GM19324 (cell line): Measurements from ENCODE around the gene NR1I3.
"Not testable (repeated sequence)": the region's sequence is repeated elsewhere in the genome, so short reads cannot be mapped to it uniquely, and the experiment has no call there.

ENCODE experiments used
- ATAC-seq: cut with Tn5 transposase; IDR thresholded peaks from one replicate; pipeline ENCODE4 v1.9.1; 2021; ENCODE audit warnings: mild to moderate bottlenecking, moderate library complexity; ENCODE audit not compliant: unreplicated experiment, low FRiP score

Gene NR1I3, protein sequence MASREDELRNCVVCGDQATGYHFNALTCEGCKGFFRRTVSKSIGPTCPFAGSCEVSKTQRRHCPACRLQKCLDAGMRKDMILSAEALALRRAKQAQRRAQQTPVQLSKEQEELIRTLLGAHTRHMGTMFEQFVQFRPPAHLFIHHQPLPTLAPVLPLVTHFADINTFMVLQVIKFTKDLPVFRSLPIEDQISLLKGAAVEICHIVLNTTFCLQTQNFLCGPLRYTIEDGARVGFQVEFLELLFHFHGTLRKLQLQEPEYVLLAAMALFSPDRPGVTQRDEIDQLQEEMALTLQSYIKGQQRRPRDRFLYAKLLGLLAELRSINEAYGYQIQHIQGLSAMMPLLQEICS

DNA sequence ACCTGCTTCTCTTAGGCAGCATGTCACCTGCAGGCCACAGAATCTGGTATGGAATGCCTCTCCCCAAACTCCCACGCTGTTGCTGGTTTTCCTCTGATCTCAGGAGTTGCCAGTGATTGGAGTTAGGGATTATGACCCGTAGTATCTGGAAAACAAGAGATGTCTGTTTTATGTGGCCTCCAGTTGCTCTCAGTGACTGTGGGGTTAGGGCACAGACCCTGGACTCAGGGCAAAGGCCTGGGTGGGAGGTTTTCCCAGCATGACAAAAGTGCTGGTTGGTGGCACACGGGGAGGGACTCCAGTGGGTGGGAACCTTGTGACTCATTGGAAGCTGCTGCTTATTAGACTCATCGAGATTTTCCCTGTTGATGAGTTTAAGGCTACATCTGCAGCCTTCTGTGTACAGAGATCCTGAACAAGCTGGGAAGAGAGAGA, at the start of gene NR1I3:
NR1I3 (minus strand) TSS at position 165 of the 435 bp plus-strand sequence. CDS start 1,638 bp downstream, outside the sequence.
- ATAC-seq = no peak

DNA sequence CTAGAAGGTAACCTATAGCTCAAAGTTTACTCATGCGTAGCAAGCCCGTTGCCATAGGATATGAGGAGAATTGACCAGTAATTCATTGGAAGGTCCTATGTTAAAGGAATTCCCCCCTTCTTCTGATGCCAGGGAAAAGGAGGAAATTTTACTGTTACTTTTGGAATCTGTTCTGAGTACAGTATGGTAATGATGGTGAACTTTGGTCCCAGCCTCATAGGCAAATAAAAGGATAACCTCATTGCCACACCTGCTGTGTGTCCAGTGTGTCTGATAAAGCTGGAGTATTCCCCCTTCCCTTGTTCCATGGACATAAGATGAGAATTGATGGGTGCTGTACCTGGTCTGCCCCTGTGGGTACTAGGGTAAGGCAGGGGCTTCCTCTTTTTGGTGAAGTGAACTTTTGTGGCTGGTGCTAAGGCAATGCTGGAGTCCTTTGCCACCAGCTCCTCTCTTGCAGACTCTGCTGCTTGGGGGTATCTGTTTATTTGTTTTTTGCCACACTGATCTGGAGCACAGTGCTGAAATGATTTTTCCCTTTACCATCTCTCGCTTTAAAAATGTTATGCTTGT, 49.6 kb upstream of the NR1I3 start:
- no peak for ATAC-seq

DNA sequence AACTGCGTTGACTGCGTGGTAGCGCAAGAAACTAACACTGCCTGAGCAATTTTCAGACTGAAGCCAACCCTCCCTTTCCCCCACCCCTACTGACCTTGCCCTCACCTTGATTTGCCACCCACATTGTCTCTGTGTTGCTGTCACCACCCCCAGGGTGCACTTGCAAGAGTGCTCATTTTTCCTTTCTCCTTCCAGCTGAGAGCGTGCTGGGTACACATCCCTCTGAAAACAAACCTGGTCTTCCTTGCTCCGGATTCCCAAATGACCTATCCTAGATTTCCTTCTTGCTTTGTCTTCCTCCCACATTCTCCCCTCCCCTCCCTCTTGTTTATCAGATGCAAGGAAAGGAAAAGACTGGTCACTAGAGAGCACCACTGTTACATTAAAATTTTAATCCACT, 47.5 kb upstream of the NR1I3 start:
- no peak for ATAC-seq

DNA sequence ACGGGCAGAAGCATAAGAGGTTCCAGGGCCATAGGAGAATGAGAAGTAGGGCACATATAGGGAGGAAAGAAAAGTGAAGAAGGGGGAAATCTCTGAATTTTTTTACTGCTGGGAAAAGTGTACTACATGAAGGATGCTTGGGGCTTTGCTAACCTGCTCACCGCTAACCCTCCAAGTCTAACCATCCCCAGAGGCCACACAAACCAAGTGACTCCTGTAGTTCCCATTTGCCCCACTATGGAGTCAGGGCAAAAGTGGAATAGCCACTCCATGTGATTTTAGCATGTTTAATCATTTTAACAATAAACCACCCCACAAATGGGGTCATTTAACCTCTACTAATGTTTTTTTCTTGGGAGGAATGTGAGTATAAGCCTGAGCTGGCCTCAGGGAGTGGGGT, 47.1 kb upstream of the NR1I3 start:
- ATAC-seq = no peak

DNA sequence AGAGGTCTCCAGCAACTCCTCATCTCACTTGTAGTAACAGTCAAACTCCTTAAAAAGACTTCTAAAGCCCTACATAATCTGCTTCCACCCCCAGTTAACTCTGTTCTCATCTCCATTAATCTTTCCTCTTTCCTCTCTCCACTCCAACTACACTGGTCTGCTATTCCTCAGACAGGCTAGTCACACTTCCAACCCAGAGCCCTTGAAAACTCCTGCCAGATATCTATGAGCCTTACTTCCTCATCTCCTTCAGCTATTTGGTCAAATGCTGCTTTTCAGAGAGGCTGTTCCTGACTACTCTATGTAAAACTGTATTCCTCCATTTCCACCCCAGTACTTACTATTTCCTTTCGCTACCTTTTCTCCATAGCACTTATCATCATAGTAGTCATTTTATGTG, 45.0 kb upstream of the NR1I3 start:
- no peak for ATAC-seq

DNA sequence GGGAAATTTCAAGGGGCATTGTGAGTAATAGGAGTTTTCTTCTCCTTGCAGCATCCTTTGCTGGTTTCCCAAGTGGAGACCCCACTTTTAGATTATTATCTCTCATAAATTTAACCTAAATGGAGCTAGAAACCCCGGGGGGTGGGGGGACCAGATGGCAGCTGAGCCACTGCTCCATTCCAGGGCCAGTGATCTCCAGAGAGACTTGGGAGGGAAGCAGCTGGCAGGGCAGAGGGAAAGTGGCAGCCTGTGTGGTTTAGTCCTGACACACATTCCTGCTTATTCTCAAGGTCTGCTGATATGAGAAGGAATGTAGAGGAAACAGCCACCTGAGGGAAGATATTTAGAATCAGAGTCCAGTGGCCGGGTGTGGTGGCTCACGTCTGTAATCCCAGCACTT, 36.9 kb upstream of the NR1I3 start:
- ATAC-seq = no peak

DNA sequence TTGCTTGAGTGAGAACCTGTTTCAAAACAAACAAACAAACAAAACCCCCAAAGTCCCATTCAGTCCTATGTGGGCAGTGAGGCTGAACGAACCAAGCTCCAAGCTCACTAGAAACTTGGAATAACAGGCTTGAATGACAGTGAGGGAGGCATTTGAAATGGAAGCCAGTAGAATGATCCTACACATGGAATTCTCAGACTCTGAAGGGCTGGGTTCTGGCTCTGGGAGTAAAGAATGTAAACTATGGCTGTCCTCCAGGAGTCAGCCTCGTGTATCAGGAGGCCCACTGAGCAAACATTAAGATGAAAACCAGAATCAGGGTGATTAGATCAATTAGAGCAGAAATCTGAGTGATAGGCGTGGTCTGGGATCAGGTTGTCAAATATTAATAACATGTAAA, 35.4 kb upstream of the NR1I3 start:
- ATAC-seq = no peak

DNA sequence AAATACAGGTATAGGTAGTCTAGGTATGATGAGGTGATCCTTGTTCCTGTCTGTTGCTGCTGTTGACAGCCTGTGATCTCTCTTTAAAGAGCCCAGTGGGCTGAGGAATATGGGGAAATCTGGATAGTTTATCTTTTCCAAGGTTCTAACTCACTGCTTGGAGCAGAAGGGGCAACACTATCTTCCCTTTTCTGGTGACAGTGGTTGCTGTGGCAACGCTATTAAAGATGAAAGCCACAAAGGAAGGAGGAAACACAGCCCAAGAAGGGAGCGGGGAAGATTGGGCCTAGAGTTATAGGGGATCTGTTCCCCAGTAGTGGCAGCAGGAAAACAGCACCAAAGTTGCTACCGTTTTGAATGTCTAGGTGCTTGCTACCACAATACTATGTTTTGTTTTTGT, 29.3 kb upstream of the NR1I3 start:
- ATAC-seq = no peak

DNA sequence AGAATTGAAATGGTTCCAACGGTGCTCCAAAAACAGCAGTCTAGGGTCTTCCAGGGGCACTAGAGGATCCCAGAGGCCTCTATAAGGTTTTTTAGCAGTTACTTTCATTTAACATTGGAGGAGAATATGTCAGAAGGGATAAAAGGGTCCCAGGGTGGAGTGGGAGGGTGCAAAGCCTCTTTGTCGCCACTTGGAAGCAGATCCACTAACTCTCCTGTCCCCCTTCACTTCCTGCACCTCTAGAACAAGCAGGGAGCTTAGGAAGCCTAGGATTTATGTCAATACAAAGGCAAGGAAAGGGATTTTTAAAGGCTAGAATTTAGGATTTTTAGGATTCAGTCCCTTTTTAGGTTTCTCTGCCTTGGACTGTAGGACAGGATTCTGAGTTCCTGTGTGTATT, 28.8 kb upstream of the NR1I3 start:
- no peak for ATAC-seq

DNA sequence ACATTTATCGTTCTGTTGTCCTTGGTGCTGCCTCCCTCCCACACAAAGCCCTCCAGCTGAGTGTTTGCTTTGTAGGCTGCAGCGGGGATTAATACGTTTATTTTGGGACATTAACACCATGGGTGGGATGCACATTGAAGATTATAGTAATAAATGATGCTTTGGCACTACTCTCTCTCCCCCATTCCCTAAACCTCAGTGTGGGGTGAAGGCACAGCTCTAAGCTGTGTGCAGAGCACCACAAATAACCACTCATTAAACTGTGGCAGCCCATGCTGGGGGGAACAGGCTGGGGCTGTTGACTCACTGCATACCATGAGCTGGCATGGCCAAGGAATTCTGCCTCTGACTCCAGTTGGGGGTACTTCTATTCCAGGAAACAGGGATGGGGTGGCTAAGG, 28.2 kb upstream of the NR1I3 start:
- no peak for ATAC-seq

DNA sequence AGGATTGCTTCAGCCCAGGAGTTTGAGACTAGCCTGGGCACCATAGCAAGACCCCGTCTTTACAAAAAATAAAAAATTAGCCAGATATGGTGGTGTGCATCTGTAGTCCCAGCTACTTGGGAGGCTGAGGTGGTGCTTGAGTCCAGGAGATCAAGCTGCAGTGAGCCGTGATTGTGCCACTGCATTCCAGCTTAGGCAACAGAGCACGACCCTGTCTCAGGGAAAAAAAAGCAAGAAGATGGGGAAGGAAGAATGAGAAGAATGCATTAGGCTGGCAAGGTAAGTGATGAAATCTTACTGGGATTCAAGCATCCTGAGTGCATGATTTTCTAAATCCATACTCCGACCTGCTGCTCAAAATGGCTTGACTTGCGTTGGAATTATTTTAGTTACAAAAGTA, 27.3 kb upstream of the NR1I3 start:
- no peak for ATAC-seq

DNA sequence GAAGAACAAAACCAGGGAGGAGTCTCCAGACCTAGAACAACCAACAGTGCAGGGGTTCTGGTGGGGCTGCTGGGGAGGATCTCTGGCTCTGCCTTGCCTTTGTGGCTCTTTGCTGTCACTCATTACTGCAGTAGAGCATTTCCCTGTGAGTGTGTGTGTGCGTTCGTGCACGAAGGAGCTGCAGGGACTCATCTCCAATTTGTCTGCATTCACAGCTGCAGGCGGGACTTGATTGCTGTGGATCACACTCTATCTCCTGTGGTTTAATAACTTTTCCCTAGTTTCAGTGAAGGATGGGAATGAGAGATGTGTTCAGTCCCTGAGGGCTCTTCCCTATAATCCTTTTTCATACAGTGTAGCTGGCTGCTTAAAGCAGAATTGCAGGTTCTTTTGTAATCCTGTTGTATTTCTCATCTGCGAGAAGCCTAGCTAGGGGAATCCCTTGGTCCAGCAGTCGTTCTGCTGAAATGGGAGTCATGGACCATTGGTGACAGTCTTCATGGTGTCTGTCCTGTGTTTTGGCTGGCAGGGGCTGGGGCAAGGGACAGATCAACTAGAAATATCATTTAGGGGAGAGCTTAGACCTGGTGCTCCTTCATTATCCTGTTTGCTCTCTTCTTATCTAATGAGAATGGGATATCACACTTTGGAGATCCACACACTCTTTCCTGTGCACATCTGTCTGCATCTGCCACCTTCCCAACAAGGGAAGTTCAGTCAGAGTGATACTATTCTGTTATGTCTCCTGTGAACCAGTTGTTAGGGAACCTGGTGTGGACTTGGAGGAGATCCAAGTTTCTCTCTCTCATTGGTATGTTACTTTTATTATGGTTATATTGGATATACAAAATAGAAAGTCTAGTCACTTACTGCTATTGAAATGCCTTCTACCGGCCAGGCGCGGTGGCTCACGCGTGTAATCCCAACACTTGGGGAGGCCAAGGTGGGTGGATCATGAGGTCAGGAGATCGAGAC, 23.5 kb upstream of the NR1I3 start:
- no peak for ATAC-seq

DNA sequence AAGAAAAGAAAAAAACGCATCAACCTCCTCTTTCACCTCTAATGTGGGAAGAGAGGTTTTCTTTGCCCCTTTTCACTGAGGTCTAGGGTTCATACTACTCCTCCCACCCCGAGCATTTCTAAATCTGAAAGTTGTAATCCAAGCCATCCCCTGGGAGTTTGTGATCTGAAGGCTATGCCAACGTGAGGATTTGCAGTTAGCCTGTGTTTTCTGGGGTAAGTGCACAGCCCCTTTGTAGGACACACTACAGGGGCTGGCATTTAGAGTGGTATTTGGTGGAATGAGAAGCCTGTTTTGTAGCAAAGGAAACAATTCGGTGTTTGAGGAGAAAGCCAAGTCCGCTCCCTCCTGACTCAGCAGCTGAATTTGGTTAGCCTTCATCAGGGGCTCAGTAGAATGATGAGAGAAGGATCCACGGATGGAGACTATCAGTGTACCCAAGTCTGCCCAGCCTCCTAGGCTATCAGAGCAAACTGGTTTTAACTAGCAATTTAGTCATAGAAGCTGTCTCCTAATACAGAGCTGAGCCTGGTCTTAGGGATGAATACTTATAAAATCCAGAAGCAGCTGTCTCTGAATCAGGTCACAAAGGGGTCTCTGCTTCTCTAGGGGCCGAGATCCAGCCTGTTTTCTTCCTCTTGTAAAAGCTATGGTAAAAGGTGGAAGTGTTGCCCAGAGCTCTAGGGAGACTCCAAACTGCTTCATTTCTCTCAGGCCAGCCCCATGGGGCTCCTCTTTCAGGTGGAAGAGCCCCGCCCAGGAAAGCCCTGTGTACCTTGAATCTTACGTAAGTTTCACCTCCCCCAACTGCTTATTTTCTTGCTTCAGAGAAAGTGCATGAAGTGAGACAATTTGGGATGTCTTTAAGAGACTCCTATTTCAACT, 22.6 kb upstream of the NR1I3 start:
- ATAC-seq = no peak

DNA sequence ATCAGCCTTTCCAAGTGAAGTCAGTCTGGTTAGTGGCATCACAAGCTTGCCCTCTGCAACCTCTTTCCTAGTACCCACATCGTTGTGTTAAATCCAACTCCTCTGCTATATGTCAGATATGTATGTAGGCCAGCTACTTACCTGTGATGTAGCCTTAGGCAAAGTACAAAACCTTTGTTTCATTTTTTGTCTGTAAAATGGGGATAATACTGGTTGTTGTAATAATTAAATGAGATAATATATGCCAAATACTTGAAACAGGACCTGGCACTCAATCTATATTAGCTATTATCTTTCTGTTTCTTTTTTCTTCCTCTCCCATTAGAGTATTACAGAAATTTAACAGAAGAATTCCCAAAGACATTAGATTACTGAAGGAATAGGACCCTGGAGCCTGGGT, 21.8 kb upstream of the NR1I3 start:
- ATAC-seq = no peak

DNA sequence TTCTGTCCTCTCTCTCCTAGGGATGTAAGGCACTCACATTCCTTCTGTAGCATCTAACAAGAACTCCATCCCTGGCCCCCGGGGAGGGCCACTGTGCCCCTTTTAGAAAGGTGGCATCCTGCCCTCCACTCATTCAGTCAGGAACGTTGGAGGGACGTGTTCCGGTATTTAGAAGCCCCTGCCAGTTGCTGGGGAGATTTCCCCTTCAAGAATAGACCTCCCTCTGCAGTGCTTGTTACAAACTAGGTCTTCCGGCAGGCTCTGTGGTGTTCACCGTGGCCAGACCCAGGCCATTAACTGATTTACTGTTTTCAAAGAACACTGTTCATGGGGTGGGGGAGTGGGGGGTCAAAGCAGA, 21.3 kb upstream of the NR1I3 start:
- no peak for ATAC-seq

DNA sequence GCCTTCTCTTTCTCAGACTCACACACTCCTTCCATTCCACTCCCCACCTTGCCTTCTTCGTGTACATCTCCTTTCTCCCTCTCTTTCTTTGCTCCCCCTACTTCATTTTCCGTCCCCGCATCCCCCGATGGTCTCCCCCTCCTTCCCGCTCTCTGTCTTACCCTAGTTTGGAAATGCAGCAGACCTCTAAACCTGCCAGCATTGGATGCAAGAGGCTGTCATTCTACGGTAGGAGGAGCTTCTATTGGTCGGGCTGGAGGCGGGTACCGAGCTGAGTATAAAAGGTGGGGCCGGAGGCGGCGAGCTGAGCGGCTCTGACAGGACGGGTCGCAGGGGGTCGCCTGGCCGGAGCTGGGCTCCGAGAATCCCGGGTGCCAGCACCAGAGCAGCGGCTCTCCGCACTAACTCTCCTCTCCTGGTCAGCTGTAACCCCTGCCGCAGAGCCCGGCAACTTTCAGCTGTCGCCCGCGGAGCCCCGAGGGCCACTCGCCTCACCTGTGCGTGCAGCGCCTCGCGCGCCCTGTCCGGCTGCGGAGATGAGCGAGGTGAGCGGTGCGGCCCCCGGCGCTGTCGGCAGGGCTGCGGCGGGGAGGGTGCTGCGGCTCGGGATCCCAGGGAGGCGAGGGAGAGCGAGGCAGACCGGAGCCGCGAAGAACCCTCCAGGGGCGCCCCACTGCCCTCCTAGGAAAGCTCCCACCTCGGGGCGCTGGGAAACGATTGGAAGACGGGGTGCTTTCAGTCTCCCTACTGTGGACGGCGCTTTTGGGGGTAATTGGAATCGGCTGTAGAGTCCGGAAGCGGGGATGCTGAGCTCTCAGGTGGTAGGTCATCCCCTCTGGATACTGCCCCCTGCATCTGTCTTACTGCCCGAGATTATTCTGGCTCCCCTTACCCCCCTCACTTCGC, 20.7 kb upstream of the NR1I3 start, which contains the start of gene PCP4L1:
PCP4L1 (plus strand) TSS at position 307 of the 906 bp plus-strand sequence; CDS start at position 537, 230 bp downstream.
- ATAC-seq = no peak

DNA sequence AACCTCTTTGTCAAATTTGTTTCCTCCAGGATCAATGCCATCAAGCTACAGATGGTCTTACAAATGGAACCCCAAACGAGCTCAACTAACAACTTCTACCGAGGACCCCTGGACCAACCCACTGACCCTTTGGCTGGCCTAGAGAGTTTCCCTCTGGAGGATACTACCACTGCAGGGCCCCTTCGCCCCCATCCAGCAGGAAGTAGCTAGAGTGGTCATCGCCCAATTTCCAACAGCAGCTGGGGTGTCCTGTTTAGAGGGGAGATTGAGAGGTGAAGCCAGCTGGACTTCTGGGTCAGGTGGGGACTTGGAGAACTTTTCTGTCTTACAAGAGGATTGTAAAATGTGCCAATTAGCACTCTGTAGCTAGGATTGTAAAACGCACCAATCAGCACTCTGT, 19.1 kb upstream of the NR1I3 start:
- not testable (repeated sequence) for ATAC-seq

DNA sequence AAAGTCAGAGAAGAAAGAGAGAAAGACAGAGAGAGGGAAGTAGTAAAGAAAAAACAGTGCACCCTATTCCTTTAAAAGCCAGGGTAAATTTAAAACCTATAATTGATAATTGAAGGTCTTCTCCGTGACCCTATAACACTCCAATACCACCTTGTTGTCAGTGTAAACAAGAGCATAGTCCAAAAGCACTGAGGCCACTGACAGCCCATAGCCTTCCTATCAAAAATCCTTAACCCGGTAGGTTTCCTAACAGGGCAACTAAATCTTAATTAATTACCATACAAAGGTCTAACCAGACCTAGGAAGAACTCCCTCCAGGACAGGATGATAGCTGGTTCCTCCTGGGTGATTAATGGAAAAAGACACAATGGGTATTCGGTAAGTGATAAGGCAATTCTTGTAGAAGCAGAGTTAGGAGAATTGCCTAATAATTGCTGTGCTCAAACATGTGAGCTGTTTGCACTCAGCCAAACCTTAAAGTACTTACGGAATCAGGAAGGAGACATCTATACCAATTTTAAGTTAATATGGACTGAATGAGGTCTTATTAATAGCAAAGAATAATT, 18.0 kb upstream of the NR1I3 start:
- ATAC-seq = not testable (repeated sequence)

DNA sequence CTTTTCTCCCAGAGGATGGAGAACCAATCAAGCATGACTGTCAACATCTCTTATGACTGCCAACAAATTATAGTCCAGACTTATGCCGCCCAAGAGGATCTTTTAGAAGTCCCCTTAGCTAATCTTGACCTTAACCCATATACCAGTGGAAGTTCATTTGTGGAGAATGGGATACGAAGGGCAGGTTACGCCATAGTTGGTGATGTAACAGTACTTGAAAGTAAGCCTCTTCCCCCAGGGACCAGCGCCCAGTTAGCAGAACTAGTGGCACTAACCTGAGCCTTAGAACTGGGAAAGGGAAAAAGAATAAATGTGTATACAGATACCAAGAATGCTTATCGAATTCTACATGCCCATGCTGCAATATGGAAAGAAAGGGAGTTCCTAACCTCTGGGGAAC, 17.3 kb upstream of the NR1I3 start:
- not testable (repeated sequence) for ATAC-seq
